ENCODE measurements around the gene TMOD3.

The TMOD3 gene

DNA sequence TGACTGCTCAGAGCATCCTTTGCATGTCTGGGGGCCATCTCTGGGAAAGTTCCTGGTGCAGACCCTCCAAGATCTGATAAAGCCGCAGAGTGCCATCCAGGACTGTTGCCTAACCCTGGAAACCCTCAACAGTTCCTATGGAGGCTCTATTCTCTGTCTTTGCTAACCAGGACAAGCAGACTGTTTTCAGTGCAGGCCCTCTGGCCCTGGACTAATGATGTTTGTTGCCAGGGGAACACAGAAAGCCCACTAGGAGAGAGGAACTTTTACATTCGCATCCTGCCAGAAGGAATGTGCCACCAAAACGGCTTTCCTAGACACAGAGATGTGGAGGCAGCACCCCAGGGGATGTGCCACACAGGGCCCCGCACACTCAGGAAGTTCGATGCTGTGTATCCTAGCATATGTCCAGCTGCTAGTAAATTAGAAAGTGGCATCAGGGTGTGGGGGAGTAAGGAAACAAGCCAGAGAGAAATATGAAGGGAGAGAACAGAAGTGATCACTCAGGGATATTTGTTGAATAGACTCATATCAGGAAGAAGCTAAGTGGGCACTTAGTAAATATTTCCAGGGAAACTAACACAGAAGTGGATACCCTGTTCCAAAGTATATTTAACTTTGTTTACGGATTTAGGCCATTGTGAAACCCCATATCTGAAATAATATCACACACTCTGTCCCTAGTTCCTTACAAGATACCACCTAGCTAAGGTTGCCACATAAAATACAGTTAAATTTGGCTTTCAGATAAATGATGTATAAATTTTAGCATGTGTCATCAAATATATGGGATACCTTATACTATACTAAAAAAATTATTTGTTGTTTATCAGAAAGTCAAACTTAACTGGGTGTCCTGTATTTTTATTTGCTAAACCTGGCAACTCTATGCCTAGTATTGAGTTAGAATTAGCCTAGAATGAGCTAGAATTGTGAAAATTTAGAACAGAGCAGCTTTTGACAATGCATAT, 29.9 kb upstream of the TMOD3 start:
- Histone ChIP-seq H3K4me1 (ENCODE audit: control insufficient read depth, insufficient read depth, low read length) (no peaks in the 10 kb centered on the region), H3K9me3 (replicated peaks; ENCODE audit: low read length) (no peaks in the 10 kb centered on the region), H3K9ac (ENCODE audit: low read depth, low read length) (no peak overlapping the region), H3K4me3 (ENCODE audit: low read length) (no peak overlapping the region), H3K27me3 (ENCODE audit: control insufficient read depth, insufficient read depth, low read length) (no peaks in the 10 kb centered on the region), H3K36me3 (ENCODE audit: insufficient read depth, low read length) (no peaks in the 10 kb centered on the region), H3K4me2 (ENCODE audit: low read length) (no peak overlapping the region)

GRCh38 chr15:51801391-51801835, 28.0 kb upstream of the TMOD3 start:
- no peak overlapping the region for H3K4me2 ChIP-seq (ENCODE audit: low read length)
- no peaks in the 10 kb centered on the region for H3K4me1 ChIP-seq (ENCODE audit: control insufficient read depth, insufficient read depth, low read length)
- no peak overlapping the region for H3K4me3 ChIP-seq (ENCODE audit: low read length)
- no peak overlapping the region for H3K9ac ChIP-seq (ENCODE audit: low read depth, low read length)
- no peaks in the 10 kb centered on the region for H3K9me3 ChIP-seq (replicated peaks; ENCODE audit: low read length)
- H3K36me3 ChIP-seq (ENCODE audit: insufficient read depth, low read length), result no peaks in the 10 kb centered on the region
- H3K27me3 ChIP-seq (ENCODE audit: control insufficient read depth, insufficient read depth, low read length), result no peaks in the 10 kb centered on the region

- Histone ChIP-seq H3K4me3 (ENCODE audit: low read length) (no peak overlapping the region), H3K27me3 (ENCODE audit: control insufficient read depth, insufficient read depth, low read length) (no peaks in the 10 kb centered on the region), H3K9ac (ENCODE audit: low read depth, low read length) (no peak overlapping the region), H3K4me2 (ENCODE audit: low read length) (no peak overlapping the region), H3K9me3 (replicated peaks; ENCODE audit: low read length) (no peaks in the 10 kb centered on the region), H3K4me1 (ENCODE audit: control insufficient read depth, insufficient read depth, low read length) (no peaks in the 10 kb centered on the region), H3K36me3 (ENCODE audit: insufficient read depth, low read length) (peaks cover 3% of the 10 kb centered on the region)
Observed at GRCh38 chr15:51802593-51802992, 26.9 kb upstream of the TMOD3 start.

GRCh38 chr15:51803965-51804364, 25.5 kb upstream of the TMOD3 start:
- no peaks in the 10 kb centered on the region for H3K9me3 ChIP-seq (replicated peaks; ENCODE audit: low read length)
- H3K4me1 ChIP-seq (ENCODE audit: control insufficient read depth, insufficient read depth, low read length), result no peaks in the 10 kb centered on the region
- H3K36me3 ChIP-seq (ENCODE audit: insufficient read depth, low read length), result peaks cover 3% of the 10 kb centered on the region
- H3K27me3 ChIP-seq (ENCODE audit: control insufficient read depth, insufficient read depth, low read length), result no peaks in the 10 kb centered on the region
- no peak overlapping the region for H3K4me3 ChIP-seq (ENCODE audit: low read length)
- no peak overlapping the region for H3K9ac ChIP-seq (ENCODE audit: low read depth, low read length)
- H3K4me2 ChIP-seq (ENCODE audit: low read length), result no peak overlapping the region

GRCh38 chr15:51806123-51806522, 23.3 kb upstream of the TMOD3 start:
- Histone ChIP-seq H3K4me3 (ENCODE audit: low read length) (no peak overlapping the region), H3K9me3 (replicated peaks; ENCODE audit: low read length) (no peaks in the 10 kb centered on the region), H3K27me3 (ENCODE audit: control insufficient read depth, insufficient read depth, low read length) (no peaks in the 10 kb centered on the region), H3K4me1 (ENCODE audit: control insufficient read depth, insufficient read depth, low read length) (no peaks in the 10 kb centered on the region), H3K9ac (ENCODE audit: low read depth, low read length) (no peak overlapping the region), H3K4me2 (ENCODE audit: low read length) (no peak overlapping the region), H3K36me3 (ENCODE audit: insufficient read depth, low read length) (peaks cover 3% of the 10 kb centered on the region)

GRCh38 chr15:51809457-51809856, 20.0 kb upstream of the TMOD3 start:
- no peak overlapping the region for H3K4me3 ChIP-seq (ENCODE audit: low read length)
- no peaks in the 10 kb centered on the region for H3K9me3 ChIP-seq (replicated peaks; ENCODE audit: low read length)
- H3K27me3 ChIP-seq (ENCODE audit: control insufficient read depth, insufficient read depth, low read length), result no peaks in the 10 kb centered on the region
- no peaks in the 10 kb centered on the region for H3K4me1 ChIP-seq (ENCODE audit: control insufficient read depth, insufficient read depth, low read length)
- no peak overlapping the region for H3K9ac ChIP-seq (ENCODE audit: low read depth, low read length)
- H3K4me2 ChIP-seq (ENCODE audit: low read length), result no peak overlapping the region
- H3K36me3 ChIP-seq (ENCODE audit: insufficient read depth, low read length), result peaks cover 3% of the 10 kb centered on the region

- no peak overlapping the region for H3K4me2 ChIP-seq (ENCODE audit: low read length)
- H3K36me3 ChIP-seq (ENCODE audit: insufficient read depth, low read length), result no peaks in the 10 kb centered on the region
- no peaks in the 10 kb centered on the region for H3K9me3 ChIP-seq (replicated peaks; ENCODE audit: low read length)
- H3K4me3 ChIP-seq (ENCODE audit: low read length), result no peak overlapping the region
- H3K4me1 ChIP-seq (ENCODE audit: control insufficient read depth, insufficient read depth, low read length), result no peaks in the 10 kb centered on the region
- H3K27me3 ChIP-seq (ENCODE audit: control insufficient read depth, insufficient read depth, low read length), result no peaks in the 10 kb centered on the region
- no peak overlapping the region for H3K9ac ChIP-seq (ENCODE audit: low read depth, low read length)
Observed at GRCh38 chr15:51812598-51812997, 16.9 kb upstream of the TMOD3 start.

- Histone ChIP-seq H3K9me3 (replicated peaks; ENCODE audit: low read length) (no peaks in the 10 kb centered on the region), H3K36me3 (ENCODE audit: insufficient read depth, low read length) (no peaks in the 10 kb centered on the region), H3K9ac (ENCODE audit: low read depth, low read length) (no peak overlapping the region), H3K27me3 (ENCODE audit: control insufficient read depth, insufficient read depth, low read length) (no peaks in the 10 kb centered on the region), H3K4me3 (ENCODE audit: low read length) (no peak overlapping the region), H3K4me1 (ENCODE audit: control insufficient read depth, insufficient read depth, low read length) (no peaks in the 10 kb centered on the region), H3K4me2 (ENCODE audit: low read length) (no peak overlapping the region)
Observed at GRCh38 chr15:51814606-51815005, 14.8 kb upstream of the TMOD3 start.

DNA sequence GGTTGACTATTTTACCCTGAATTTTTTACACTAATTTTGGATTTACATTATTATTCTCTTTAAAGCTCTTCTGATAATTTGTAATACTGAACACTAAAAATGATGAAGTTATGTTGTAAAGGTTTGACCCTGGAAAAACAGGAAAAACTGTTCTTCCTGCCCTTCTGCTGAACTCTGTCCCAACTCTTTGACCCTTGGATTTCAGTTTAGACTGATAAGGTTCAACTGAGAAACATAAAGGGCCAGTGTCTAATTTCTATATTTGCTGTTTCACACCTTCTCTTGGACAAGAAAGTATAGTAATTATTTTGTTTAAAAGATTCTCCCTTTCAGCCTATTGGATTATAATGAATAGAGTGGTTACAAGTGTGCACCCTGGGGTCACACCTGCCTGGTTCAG, 12.8 kb upstream of the TMOD3 start:
- Histone ChIP-seq H3K4me1 (ENCODE audit: control insufficient read depth, insufficient read depth, low read length) (no peaks in the 10 kb centered on the region), H3K27me3 (ENCODE audit: control insufficient read depth, insufficient read depth, low read length) (no peaks in the 10 kb centered on the region), H3K9me3 (replicated peaks; ENCODE audit: low read length) (peaks cover 3% of the 10 kb centered on the region), H3K4me2 (ENCODE audit: low read length) (no peak overlapping the region), H3K9ac (ENCODE audit: low read depth, low read length) (no peak overlapping the region), H3K4me3 (ENCODE audit: low read length) (no peak overlapping the region), H3K36me3 (ENCODE audit: insufficient read depth, low read length) (no peaks in the 10 kb centered on the region)

GRCh38 chr15:51818150-51818549, 11.3 kb upstream of the TMOD3 start:
- no peaks in the 10 kb centered on the region for H3K4me1 ChIP-seq (ENCODE audit: control insufficient read depth, insufficient read depth, low read length)

GRCh38 chr15:51825698-51826097, 3.8 kb upstream of the TMOD3 start:
- Histone ChIP-seq H3K9ac (ENCODE audit: low read depth, low read length) (no peak overlapping the region), H3K4me2 (ENCODE audit: low read length) (no peak overlapping the region), H3K4me1 (ENCODE audit: control insufficient read depth, insufficient read depth, low read length) (peaks cover 10% of the 10 kb centered on the region), H3K27me3 (ENCODE audit: control insufficient read depth, insufficient read depth, low read length) (no peaks in the 10 kb centered on the region), H3K9me3 (replicated peaks; ENCODE audit: low read length) (peaks cover 3% of the 10 kb centered on the region), H3K36me3 (ENCODE audit: insufficient read depth, low read length) (no peaks in the 10 kb centered on the region), H3K4me3 (ENCODE audit: low read length) (no peak overlapping the region)

More at GRCh38 chr15:51818150-51818549, 11.3 kb upstream of the TMOD3 start:
- Histone ChIP-seq H3K27me3 (ENCODE audit: control insufficient read depth, insufficient read depth, low read length) (no peaks in the 10 kb centered on the region), H3K4me2 (ENCODE audit: low read length) (no peak overlapping the region), H3K9ac (ENCODE audit: low read depth, low read length) (no peak overlapping the region), H3K9me3 (replicated peaks; ENCODE audit: low read length) (peaks cover 3% of the 10 kb centered on the region), H3K4me3 (ENCODE audit: low read length) (no peak overlapping the region), H3K36me3 (ENCODE audit: insufficient read depth, low read length) (no peaks in the 10 kb centered on the region)
